AG10803 (cell line): Measurements from ENCODE around the gene DLD.

Source experiments
- DNase-seq: peaks from one replicate; pipeline ENCODE4 v3.0.0; 2010; ENCODE audit warnings: low read depth
- H3K4me3 ChIP-seq: 2 replicates; pipeline ENCODE4 v1.5.1; 2011; ENCODE audit warnings: mild to moderate bottlenecking, low read length, control low read depth
- CTCF ChIP-seq: conservative IDR thresholded peaks from 2 replicates; pipeline ENCODE4 v1.5.1; 2011; ENCODE audit warnings: mild to moderate bottlenecking, low read length, control low read depth, inconsistent platforms

The DLD gene

GRCh38 chr7:107937531-107937930, 46.5 kb downstream of the DLD start:
- TF ChIP-seq CTCF, result no peak
- no peak overlapping the region for H3K4me3 ChIP-seq
- DNase-seq, result peak; percentile 20

- TF ChIP-seq CTCF, result no peak
- no peak overlapping the region for H3K4me3 ChIP-seq
- peak; percentile 43 for DNase-seq
Measured at GRCh38 chr7:107938456-107939250, 47.7 kb downstream of the DLD start.

- no peak overlapping the region for H3K4me3 ChIP-seq
- peak; percentile 90 for DNase-seq
- no peak for TF ChIP-seq CTCF
Measured at GRCh38 chr7:107939573-107940489, 48.8 kb downstream of the DLD start.

GRCh38 chr7:107940951-107941350, 50.0 kb downstream of the DLD start:
- TF ChIP-seq CTCF, result no peak
- no peak for DNase-seq
- H3K4me3 ChIP-seq, result no peak overlapping the region

- H3K4me3 ChIP-seq, result no peak overlapping the region
- no peak for TF ChIP-seq CTCF
- no peak for DNase-seq
Measured at GRCh38 chr7:107943018-107943417, 52.0 kb downstream of the DLD start.

GRCh38 chr7:107944411-107945169, 53.6 kb downstream of the DLD start:
- no peak for TF ChIP-seq CTCF
- no peak for DNase-seq
- no peak overlapping the region for H3K4me3 ChIP-seq
